ENCODE data around the gene CD300LF.

Gene CD300LF

GRCh38 chr17:74712756-74713155, at the start of gene CD300LF:
Gene CD300LF, minus strand, starts transcription at chr17:74712923. Its CDS starts 57 bp downstream, at chr17:74712866.
- no peak for TF ChIP-seq ZNF274 (IDR thresholded peaks at IDR 0.05; ENCODE audit: low read depth, low read length)
- H3K4me3 ChIP-seq (ENCODE audit: low read length): no peak within 1 kb of the TSS

GRCh38 chr17:74761931-74762330, 49.2 kb upstream of the CD300LF start:
- no peak overlapping the region for H3K4me3 ChIP-seq (ENCODE audit: low read length)
- no peak for TF ChIP-seq ZNF274 (IDR thresholded peaks at IDR 0.05; ENCODE audit: low read depth, low read length)

GRCh38 chr17:74761419-74761818, 48.7 kb upstream of the CD300LF start:
- TF ChIP-seq ZNF274 (IDR thresholded peaks at IDR 0.05; ENCODE audit: low read depth, low read length): no peak
- no peak overlapping the region for H3K4me3 ChIP-seq (ENCODE audit: low read length)

GRCh38 chr17:74760404-74761105, 47.8 kb upstream of the CD300LF start:
- no peak for TF ChIP-seq ZNF274 (IDR thresholded peaks at IDR 0.05; ENCODE audit: low read depth, low read length)
- H3K4me3 ChIP-seq (ENCODE audit: low read length): no peak overlapping the region

GRCh38 chr17:74759941-74760340, 47.2 kb upstream of the CD300LF start:
- H3K4me3 ChIP-seq (ENCODE audit: low read length): no peak overlapping the region
- TF ChIP-seq ZNF274 (IDR thresholded peaks at IDR 0.05; ENCODE audit: low read depth, low read length): no peak

GRCh38 chr17:74759243-74759801, 46.6 kb upstream of the CD300LF start:
- no peak overlapping the region for H3K4me3 ChIP-seq (ENCODE audit: low read length)
- no peak for TF ChIP-seq ZNF274 (IDR thresholded peaks at IDR 0.05; ENCODE audit: low read depth, low read length)

- no peak for TF ChIP-seq ZNF274 (IDR thresholded peaks at IDR 0.05; ENCODE audit: low read depth, low read length)
- H3K4me3 ChIP-seq (ENCODE audit: low read length): no peak overlapping the region
These were observed 46.1 kb upstream of the CD300LF start for GRCh38 chr17:74758848-74759168.

- TF ChIP-seq ZNF274 (IDR thresholded peaks at IDR 0.05; ENCODE audit: low read depth, low read length): no peak
- H3K4me3 ChIP-seq (ENCODE audit: low read length): no peak overlapping the region
These were observed 45.5 kb upstream of the CD300LF start for GRCh38 chr17:74757931-74758847.

- H3K4me3 ChIP-seq (ENCODE audit: low read length): no peak overlapping the region
- no peak for TF ChIP-seq ZNF274 (IDR thresholded peaks at IDR 0.05; ENCODE audit: low read depth, low read length)
These were observed 44.8 kb upstream of the CD300LF start for GRCh38 chr17:74757502-74757901.

GRCh38 chr17:74756891-74757290, 44.2 kb upstream of the CD300LF start:
- H3K4me3 ChIP-seq (ENCODE audit: low read length): no peak overlapping the region
- no peak for TF ChIP-seq ZNF274 (IDR thresholded peaks at IDR 0.05; ENCODE audit: low read depth, low read length)

GRCh38 chr17:74755533-74755932, 42.8 kb upstream of the CD300LF start:
- TF ChIP-seq ZNF274 (IDR thresholded peaks at IDR 0.05; ENCODE audit: low read depth, low read length): no peak
- H3K4me3 ChIP-seq (ENCODE audit: low read length): no peak overlapping the region

GRCh38 chr17:74754832-74755231, 42.1 kb upstream of the CD300LF start:
- TF ChIP-seq ZNF274 (IDR thresholded peaks at IDR 0.05; ENCODE audit: low read depth, low read length): no peak
- H3K4me3 ChIP-seq (ENCODE audit: low read length): no peak overlapping the region

- no peak for TF ChIP-seq ZNF274 (IDR thresholded peaks at IDR 0.05; ENCODE audit: low read depth, low read length)
- H3K4me3 ChIP-seq (ENCODE audit: low read length): no peak overlapping the region
These were observed 40.2 kb upstream of the CD300LF start for GRCh38 chr17:74752822-74753401.

- H3K4me3 ChIP-seq (ENCODE audit: low read length): no peak overlapping the region
- no peak for TF ChIP-seq ZNF274 (IDR thresholded peaks at IDR 0.05; ENCODE audit: low read depth, low read length)
These were observed 39.7 kb upstream of the CD300LF start for GRCh38 chr17:74752415-74752814.
